PFSK-1 (cell line): ENCODE results near the gene ERVK3-1.

ENCODE experiments used
- FOXP2 ChIP-seq: optimal IDR thresholded peaks from 2 replicates; pipeline ENCODE3; 2011; ENCODE audit warnings: borderline replicate concordance, control low read depth, inconsistent platforms; ENCODE audit not compliant: insufficient read depth; ENCODE audit errors: extremely low read length, extremely low read depth
- POLR2AphosphoS5 ChIP-seq: IDR thresholded peaks from 2 replicates; pipeline ENCODE4 v1.6.1; 2012; ENCODE audit warnings: low read depth, mild to moderate bottlenecking, control low read depth, low read length, moderate library complexity
- REST ChIP-seq, 2 experiments: IDR thresholded peaks; 2 replicates each; pipeline versions ENCODE4 v1.6.1 to v1.8.0; 2011 to 2012; ENCODE audit warnings: low read depth in 2 of 2, low read length in 2 of 2, control low read depth in 1 of 2, inconsistent platforms in 1 of 2, mild to moderate bottlenecking in 1 of 2, moderate library complexity in 1 of 2; ENCODE audit not compliant: insufficient read depth in 1 of 2
- TAF1 ChIP-seq: IDR thresholded peaks from 2 replicates; pipeline ENCODE4 v1.6.1; 2012; ENCODE audit warnings: low read length, control low read depth, borderline replicate concordance; ENCODE audit not compliant: insufficient read depth

GRCh38 chr19:58328999-58329398 is 23.8 kb downstream of the ERVK3-1 start:
- TF ChIP-seq POLR2AphosphoS5, result no peak
- no peak for TF ChIP-seq TAF1
- TF ChIP-seq REST (IDR thresholded peaks at IDR 0.05; ENCODE audit: insufficient read depth in 1 of 2, low read depth in 2 of 2, low read length in 2 of 2), result no peak
- TF ChIP-seq FOXP2, result no peak
